Immature natural killer cell (primary cell): ENCODE results near the gene ADCY2. TPM values are rescaled to one million over a fixed set of nuclear protein-coding genes. Genes with fewer than 3 reads are reported as not detected.

Experiments
- DNase-seq, 3 donors: peaks; one replicate each; pipeline ENCODE4 v3.0.0; 2022; ENCODE audit warnings: mixed read lengths in 1 of 3
- H3K27ac Mint-ChIP-seq, 6 donors: one replicate each; pipeline ENCODE4 v1.8.0; 2020; ENCODE audit warnings: mixed read lengths in 6 of 6, mild to moderate bottlenecking in 5 of 6, inconsistent platforms in 4 of 6, moderate library complexity in 3 of 6
- H3K27me3 Mint-ChIP-seq, 3 donors: one replicate each; pipeline ENCODE4 v1.8.0; 2020 to 2021; ENCODE audit warnings: low read depth in 3 of 3, mild to moderate bottlenecking in 3 of 3, mixed read lengths in 3 of 3, moderate library complexity in 3 of 3, inconsistent platforms in 1 of 3
- H3K36me3 Mint-ChIP-seq, 3 donors: one replicate each; pipeline ENCODE4 v1.8.0; 2020; ENCODE audit warnings: mixed read lengths in 3 of 3, inconsistent platforms in 2 of 3, mild to moderate bottlenecking in 2 of 3
- H3K4me1 Mint-ChIP-seq, 2 donors: one replicate each; pipeline ENCODE4 v1.8.0; 2020; ENCODE audit warnings: inconsistent platforms in 2 of 2, mild to moderate bottlenecking in 2 of 2, mixed read lengths in 2 of 2, moderate library complexity in 1 of 2
- H3K4me3 Mint-ChIP-seq, 5 donors: one replicate each; pipeline ENCODE4 v1.8.0; 2020; ENCODE audit warnings: mild to moderate bottlenecking in 5 of 5, mixed read lengths in 5 of 5, inconsistent platforms in 3 of 5, moderate library complexity in 3 of 5
- H3K9me3 Mint-ChIP-seq, 6 donors: one replicate each; pipeline ENCODE4 v1.8.0; 2020; ENCODE audit warnings: mild to moderate bottlenecking in 6 of 6, mixed read lengths in 6 of 6, inconsistent platforms in 4 of 6, moderate library complexity in 3 of 6
- polyA plus RNA-seq, 3 donors: library from polyadenylated mRNA; unstranded; fragments of 300-500 nt; fragmentation: Illumina TruSeq; gene quantifications; one replicate each; pipeline ENCODE4 v1.2.3, GENCODE V29; 2021

The ADCY2 gene
- polyA plus RNA-seq, 3 donors from 2014 or later: not detected

- H3K4me1 Mint-ChIP-seq: no peaks in the 10 kb centered on the region
- DNase-seq: no peak
- H3K36me3 Mint-ChIP-seq: no peaks in the 10 kb centered on the region
- H3K4me3 Mint-ChIP-seq: no peak overlapping the region
- H3K27me3 Mint-ChIP-seq: no peaks in the 10 kb centered on the region
- no peak overlapping the region for H3K27ac Mint-ChIP-seq
- peaks cover 0 to 8% (median under 1%) of the 10 kb centered on the region in 6 donors for H3K9me3 Mint-ChIP-seq
Observed at GRCh38 chr5:7616897-7617296, 221.0 kb downstream of the ADCY2 start.

- DNase-seq: no peak
- no peaks in the 10 kb centered on the region for H3K4me1 Mint-ChIP-seq
- peaks cover 0 to 3% (median 0%) of the 10 kb centered on the region in 3 donors for H3K36me3 Mint-ChIP-seq
- H3K27ac Mint-ChIP-seq: no peak overlapping the region
- H3K4me3 Mint-ChIP-seq: no peak overlapping the region
- H3K9me3 Mint-ChIP-seq: peaks cover 0 to 6% (median 1%) of the 10 kb centered on the region in 6 donors
- no peaks in the 10 kb centered on the region for H3K27me3 Mint-ChIP-seq
Observed at GRCh38 chr5:7622498-7622897, 226.6 kb downstream of the ADCY2 start.

GRCh38 chr5:7625740-7626139 lies 229.8 kb downstream of the ADCY2 start:
- no peak overlapping the region for H3K4me3 Mint-ChIP-seq
- peaks cover 0 to 12% (median 3%) of the 10 kb centered on the region in 6 donors for H3K9me3 Mint-ChIP-seq
- H3K27ac Mint-ChIP-seq: no peak overlapping the region
- no peaks in the 10 kb centered on the region for H3K27me3 Mint-ChIP-seq
- H3K36me3 Mint-ChIP-seq: peaks cover 0 to 3% (median 0%) of the 10 kb centered on the region in 3 donors
- no peak for DNase-seq
- H3K4me1 Mint-ChIP-seq: no peaks in the 10 kb centered on the region

GRCh38 chr5:7628248-7628647 lies 232.3 kb downstream of the ADCY2 start:
- DNase-seq: no peak
- Mint-ChIP-seq H3K27me3 (no peaks in the 10 kb centered on the region), H3K27ac (no peak overlapping the region), H3K9me3 (peaks cover 0 to 18% (median 4%) of the 10 kb centered on the region in 6 donors), H3K36me3 (peaks cover 0 to 3% (median 0%) of the 10 kb centered on the region in 3 donors), H3K4me3 (no peak overlapping the region), H3K4me1 (no peaks in the 10 kb centered on the region)

GRCh38 chr5:7628820-7629219 lies 232.9 kb downstream of the ADCY2 start:
- no peaks in the 10 kb centered on the region for H3K27me3 Mint-ChIP-seq
- no peaks in the 10 kb centered on the region for H3K4me1 Mint-ChIP-seq
- peaks cover 0 to 18% (median 3%) of the 10 kb centered on the region in 6 donors for H3K9me3 Mint-ChIP-seq
- H3K4me3 Mint-ChIP-seq: no peak overlapping the region
- DNase-seq: no peak
- H3K36me3 Mint-ChIP-seq: peaks cover 0 to 3% (median 0%) of the 10 kb centered on the region in 3 donors
- H3K27ac Mint-ChIP-seq: no peak overlapping the region

- H3K27me3 Mint-ChIP-seq: no peaks in the 10 kb centered on the region
- DNase-seq: no peak
- no peak overlapping the region for H3K27ac Mint-ChIP-seq
- H3K4me1 Mint-ChIP-seq: no peaks in the 10 kb centered on the region
- H3K36me3 Mint-ChIP-seq: peaks cover 0 to 3% (median 0%) of the 10 kb centered on the region in 3 donors
- H3K9me3 Mint-ChIP-seq: peaks cover 0 to 18% (median 1%) of the 10 kb centered on the region in 6 donors
- no peak overlapping the region for H3K4me3 Mint-ChIP-seq
Observed at GRCh38 chr5:7629561-7629960, 233.6 kb downstream of the ADCY2 start.

GRCh38 chr5:7634837-7635236 lies 238.9 kb downstream of the ADCY2 start:
- Mint-ChIP-seq H3K4me3 (no peak overlapping the region), H3K4me1 (no peaks in the 10 kb centered on the region), H3K9me3 (peaks cover 0 to 9% (median 2%) of the 10 kb centered on the region in 6 donors), H3K27ac (no peak overlapping the region), H3K36me3 (no peaks in the 10 kb centered on the region), H3K27me3 (no peaks in the 10 kb centered on the region)
- no peak for DNase-seq

GRCh38 chr5:7638456-7638855 lies 242.5 kb downstream of the ADCY2 start:
- H3K36me3 Mint-ChIP-seq: no peaks in the 10 kb centered on the region
- DNase-seq: no peak
- no peaks in the 10 kb centered on the region for H3K27me3 Mint-ChIP-seq
- H3K4me1 Mint-ChIP-seq: no peaks in the 10 kb centered on the region
- no peak overlapping the region for H3K27ac Mint-ChIP-seq
- H3K4me3 Mint-ChIP-seq: no peak overlapping the region
- H3K9me3 Mint-ChIP-seq: peaks cover 0 to 16% (median 2%) of the 10 kb centered on the region in 6 donors

GRCh38 chr5:7642029-7642428 lies 246.1 kb downstream of the ADCY2 start:
- no peaks in the 10 kb centered on the region for H3K27me3 Mint-ChIP-seq
- H3K27ac Mint-ChIP-seq: no peak overlapping the region
- peaks cover 3 to 31% (median 6%) of the 10 kb centered on the region in 6 donors for H3K9me3 Mint-ChIP-seq
- H3K4me1 Mint-ChIP-seq: no peaks in the 10 kb centered on the region
- no peak overlapping the region for H3K4me3 Mint-ChIP-seq
- no peaks in the 10 kb centered on the region for H3K36me3 Mint-ChIP-seq
- DNase-seq: no peak

GRCh38 chr5:7644723-7645122 lies 248.8 kb downstream of the ADCY2 start:
- Mint-ChIP-seq H3K27ac (no peak overlapping the region), H3K4me3 (no peak overlapping the region), H3K9me3 (peaks cover 3 to 31% (median 7%) of the 10 kb centered on the region in 6 donors), H3K4me1 (no peaks in the 10 kb centered on the region), H3K36me3 (no peaks in the 10 kb centered on the region), H3K27me3 (no peaks in the 10 kb centered on the region)
- DNase-seq: no peak

- H3K4me3 Mint-ChIP-seq: no peak overlapping the region
- no peaks in the 10 kb centered on the region for H3K4me1 Mint-ChIP-seq
- no peaks in the 10 kb centered on the region for H3K27me3 Mint-ChIP-seq
- peaks cover 6 to 11% (median 9%) of the 10 kb centered on the region in 6 donors for H3K9me3 Mint-ChIP-seq
- no peak overlapping the region for H3K27ac Mint-ChIP-seq
- no peak for DNase-seq
- no peaks in the 10 kb centered on the region for H3K36me3 Mint-ChIP-seq
Observed at GRCh38 chr5:7650755-7651154, 254.8 kb downstream of the ADCY2 start.

GRCh38 chr5:7653046-7653445 lies 257.1 kb downstream of the ADCY2 start:
- H3K4me3 Mint-ChIP-seq: no peak overlapping the region
- H3K27ac Mint-ChIP-seq: no peak overlapping the region
- no peaks in the 10 kb centered on the region for H3K4me1 Mint-ChIP-seq
- no peaks in the 10 kb centered on the region for H3K36me3 Mint-ChIP-seq
- peaks cover 0 to 11% (median 8%) of the 10 kb centered on the region in 6 donors for H3K9me3 Mint-ChIP-seq
- H3K27me3 Mint-ChIP-seq: no peaks in the 10 kb centered on the region
- DNase-seq: no peak

GRCh38 chr5:7657153-7657552 lies 261.2 kb downstream of the ADCY2 start:
- H3K27ac Mint-ChIP-seq: no peak overlapping the region
- DNase-seq: no peak
- H3K9me3 Mint-ChIP-seq: peaks cover 0 to 15% (median 5%) of the 10 kb centered on the region in 6 donors
- no peaks in the 10 kb centered on the region for H3K4me1 Mint-ChIP-seq
- H3K27me3 Mint-ChIP-seq: no peaks in the 10 kb centered on the region
- H3K4me3 Mint-ChIP-seq: no peak overlapping the region
- no peaks in the 10 kb centered on the region for H3K36me3 Mint-ChIP-seq

GRCh38 chr5:7659420-7659819 lies 263.5 kb downstream of the ADCY2 start:
- Mint-ChIP-seq H3K9me3 (peaks cover 0 to 11% (median 3%) of the 10 kb centered on the region in 6 donors), H3K36me3 (no peaks in the 10 kb centered on the region), H3K27me3 (no peaks in the 10 kb centered on the region)

GRCh38 chr5:7662289-7662688 lies 266.4 kb downstream of the ADCY2 start:
- H3K27ac Mint-ChIP-seq: no peak overlapping the region
- no peak for DNase-seq
- H3K36me3 Mint-ChIP-seq: no peaks in the 10 kb centered on the region
- peaks cover 0 to 2% (median 2%) of the 10 kb centered on the region in 3 donors for H3K27me3 Mint-ChIP-seq
- peaks cover 0 to 6% (median 2%) of the 10 kb centered on the region in 6 donors for H3K9me3 Mint-ChIP-seq
- no peaks in the 10 kb centered on the region for H3K4me1 Mint-ChIP-seq
- H3K4me3 Mint-ChIP-seq: no peak overlapping the region

More at GRCh38 chr5:7659420-7659819, 263.5 kb downstream of the ADCY2 start:
- H3K27ac Mint-ChIP-seq: no peak overlapping the region
- no peaks in the 10 kb centered on the region for H3K4me1 Mint-ChIP-seq
- H3K4me3 Mint-ChIP-seq: no peak overlapping the region
- DNase-seq: no peak
